ENCODE measurements around the gene AJUBA. TPM values are rescaled to one million over a fixed set of nuclear protein-coding genes. Genes with fewer than 3 reads are reported as not detected.
"Not testable (repeated sequence)": the region's sequence is repeated elsewhere in the genome, so short reads cannot be mapped to it uniquely, and the experiment has no call there.

Gene AJUBA
- total RNA-seq, 1 donor from 2014 or later, result 111 TPM

DNA sequence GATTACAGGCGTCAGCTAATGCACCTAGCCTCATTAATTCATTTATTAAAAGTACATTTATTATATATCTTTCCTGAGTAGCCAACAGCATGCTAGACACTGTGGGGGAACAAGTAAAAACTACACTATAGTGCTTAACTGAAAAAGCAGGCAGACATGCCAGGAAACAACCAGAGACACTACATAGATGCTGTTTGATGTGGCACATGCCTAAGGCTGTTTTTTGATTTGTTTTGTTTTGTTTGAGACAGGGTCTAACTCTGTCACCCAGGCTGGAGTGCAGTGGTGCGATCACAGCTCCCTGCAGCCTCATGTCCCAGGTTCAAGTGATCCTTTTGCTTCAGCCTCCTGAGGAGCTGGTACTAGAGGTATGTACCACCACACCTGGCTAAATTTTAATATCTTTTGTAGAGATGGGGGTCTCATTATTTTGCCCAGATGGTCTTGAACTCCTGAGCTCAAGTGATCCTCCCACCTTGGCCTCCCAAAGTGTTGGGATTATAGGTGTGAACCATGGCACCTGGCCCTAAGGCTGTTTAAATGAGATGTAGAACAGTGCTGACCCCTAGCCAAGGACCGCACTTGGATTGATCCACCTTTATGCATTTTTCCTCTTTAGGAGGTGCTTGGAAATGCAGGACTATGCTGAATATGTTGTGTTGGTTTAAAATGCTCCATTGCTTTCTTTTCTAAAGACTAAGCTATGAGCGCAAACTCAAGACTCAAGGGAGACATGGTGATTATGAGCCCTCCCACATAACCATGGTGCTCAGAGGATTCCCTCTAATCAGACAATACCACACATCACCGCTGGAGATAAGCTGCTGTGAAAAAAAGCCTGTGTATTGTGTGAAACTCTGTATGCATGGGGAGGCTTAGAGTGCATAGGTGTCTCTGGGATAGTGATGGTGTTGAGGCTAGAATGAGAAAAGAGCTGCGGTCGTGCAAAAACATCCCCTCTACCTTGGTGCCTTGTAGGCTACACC is 38.1 kb upstream of the AJUBA start:
- peaks cover 4% of the 10 kb centered on the region for H3K36me3 Mint-ChIP-seq (ENCODE audit: unreplicated experiment)
- no peak overlapping the region for H3K4me3 Mint-ChIP-seq (ENCODE audit: unreplicated experiment)
- H3K4me1 Mint-ChIP-seq (ENCODE audit: unreplicated experiment), result peaks cover 10% of the 10 kb centered on the region
- TF ChIP-seq, protein P1, sequence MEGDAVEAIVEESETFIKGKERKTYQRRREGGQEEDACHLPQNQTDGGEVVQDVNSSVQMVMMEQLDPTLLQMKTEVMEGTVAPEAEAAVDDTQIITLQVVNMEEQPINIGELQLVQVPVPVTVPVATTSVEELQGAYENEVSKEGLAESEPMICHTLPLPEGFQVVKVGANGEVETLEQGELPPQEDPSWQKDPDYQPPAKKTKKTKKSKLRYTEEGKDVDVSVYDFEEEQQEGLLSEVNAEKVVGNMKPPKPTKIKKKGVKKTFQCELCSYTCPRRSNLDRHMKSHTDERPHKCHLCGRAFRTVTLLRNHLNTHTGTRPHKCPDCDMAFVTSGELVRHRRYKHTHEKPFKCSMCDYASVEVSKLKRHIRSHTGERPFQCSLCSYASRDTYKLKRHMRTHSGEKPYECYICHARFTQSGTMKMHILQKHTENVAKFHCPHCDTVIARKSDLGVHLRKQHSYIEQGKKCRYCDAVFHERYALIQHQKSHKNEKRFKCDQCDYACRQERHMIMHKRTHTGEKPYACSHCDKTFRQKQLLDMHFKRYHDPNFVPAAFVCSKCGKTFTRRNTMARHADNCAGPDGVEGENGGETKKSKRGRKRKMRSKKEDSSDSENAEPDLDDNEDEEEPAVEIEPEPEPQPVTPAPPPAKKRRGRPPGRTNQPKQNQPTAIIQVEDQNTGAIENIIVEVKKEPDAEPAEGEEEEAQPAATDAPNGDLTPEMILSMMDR (IDR thresholded peaks at IDR 0.05), result no peak
- H3K9me3 Mint-ChIP-seq (ENCODE audit: unreplicated experiment), result no peaks in the 10 kb centered on the region
- no peak overlapping the region for H3K27ac Mint-ChIP-seq (ENCODE audit: unreplicated experiment)
- DNase-seq (ENCODE audit: extremely low spot score, unreplicated experiment), result no peak
- H3K27me3 Mint-ChIP-seq (ENCODE audit: unreplicated experiment), result no peaks in the 10 kb centered on the region

DNA sequence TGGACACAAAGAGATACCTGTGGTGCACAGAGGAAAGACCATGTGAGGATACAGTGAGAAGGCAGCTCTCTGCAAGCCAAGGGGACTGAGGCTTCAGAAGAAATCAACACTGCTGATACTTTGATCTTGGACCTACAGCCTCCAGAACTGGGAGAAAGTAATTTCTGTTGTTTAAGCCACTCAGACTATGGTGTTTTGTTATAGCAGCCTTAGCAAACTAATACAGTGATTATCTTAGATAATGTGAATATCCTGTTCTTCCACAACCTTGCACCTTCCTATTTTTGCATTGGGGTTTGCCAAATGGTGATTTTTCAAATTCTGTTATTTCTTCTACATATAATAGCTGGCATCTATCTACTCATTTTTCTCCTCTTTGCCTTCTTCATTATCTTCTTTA is 35.8 kb upstream of the AJUBA start:
- Mint-ChIP-seq H3K4me3 (ENCODE audit: unreplicated experiment) (no peak overlapping the region), H3K27me3 (ENCODE audit: unreplicated experiment) (no peaks in the 10 kb centered on the region), H3K9me3 (ENCODE audit: unreplicated experiment) (no peaks in the 10 kb centered on the region), H3K4me1 (ENCODE audit: unreplicated experiment) (no peaks in the 10 kb centered on the region), H3K27ac (ENCODE audit: unreplicated experiment) (no peak overlapping the region), H3K36me3 (ENCODE audit: unreplicated experiment) (peaks cover 2% of the 10 kb centered on the region)
- TF ChIP-seq, protein P1 (IDR thresholded peaks at IDR 0.05), result no peak
- DNase-seq (ENCODE audit: extremely low spot score, unreplicated experiment), result no peak

DNA sequence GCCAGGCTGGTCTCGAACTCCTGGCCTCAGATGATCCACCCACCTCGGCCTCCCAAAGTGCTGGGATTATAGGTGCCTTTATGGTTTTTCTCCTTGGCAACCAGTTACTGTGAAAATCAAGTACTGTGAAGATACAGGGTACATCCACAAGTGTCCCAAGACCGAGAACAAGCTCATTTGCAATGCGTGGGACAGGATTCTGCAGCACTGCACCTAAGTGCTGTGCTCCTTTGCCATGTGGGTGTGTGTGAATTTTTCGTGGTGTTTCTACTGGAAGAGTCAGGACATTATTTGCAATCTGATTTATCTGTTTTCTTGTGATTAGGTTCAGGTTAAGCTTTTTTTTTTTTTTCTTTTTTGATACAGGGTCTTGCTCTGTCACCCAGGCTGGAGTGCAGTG is 34.7 kb upstream of the AJUBA start:
- no peak for DNase-seq (ENCODE audit: extremely low spot score, unreplicated experiment)
- Mint-ChIP-seq H3K27me3 (ENCODE audit: unreplicated experiment) (no peaks in the 10 kb centered on the region), H3K9me3 (ENCODE audit: unreplicated experiment) (no peaks in the 10 kb centered on the region), H3K4me1 (ENCODE audit: unreplicated experiment) (no peaks in the 10 kb centered on the region), H3K4me3 (ENCODE audit: unreplicated experiment) (no peak overlapping the region), H3K27ac (ENCODE audit: unreplicated experiment) (no peak overlapping the region), H3K36me3 (ENCODE audit: unreplicated experiment) (no peaks in the 10 kb centered on the region)
- TF ChIP-seq, protein P1 (IDR thresholded peaks at IDR 0.05), result no peak

DNA sequence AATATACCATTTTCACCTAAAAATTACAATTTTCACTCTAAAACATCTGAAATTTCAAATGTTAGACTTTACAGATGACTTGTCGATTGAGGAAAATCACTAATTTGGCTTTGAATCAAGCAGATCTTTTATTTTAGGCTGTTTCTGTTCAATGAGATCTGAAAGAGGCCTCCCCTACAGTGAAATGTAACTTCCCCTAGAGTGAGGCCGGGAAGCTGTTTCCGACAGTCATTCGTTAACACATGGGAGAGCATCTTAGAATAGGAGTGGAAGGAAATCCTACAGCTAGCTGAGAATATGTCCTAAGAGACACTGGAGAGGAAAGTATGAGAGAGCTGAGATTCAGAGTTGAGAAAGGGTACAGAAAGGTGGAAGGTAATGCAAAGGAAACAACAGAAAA is 33.3 kb upstream of the AJUBA start:
- Mint-ChIP-seq H3K27ac (ENCODE audit: unreplicated experiment) (no peak overlapping the region), H3K4me1 (ENCODE audit: unreplicated experiment) (no peaks in the 10 kb centered on the region), H3K27me3 (ENCODE audit: unreplicated experiment) (no peaks in the 10 kb centered on the region), H3K9me3 (ENCODE audit: unreplicated experiment) (no peaks in the 10 kb centered on the region), H3K4me3 (ENCODE audit: unreplicated experiment) (no peak overlapping the region), H3K36me3 (ENCODE audit: unreplicated experiment) (no peaks in the 10 kb centered on the region)
- no peak for DNase-seq (ENCODE audit: extremely low spot score, unreplicated experiment)
- TF ChIP-seq, protein P1 (IDR thresholded peaks at IDR 0.05), result no peak

DNA sequence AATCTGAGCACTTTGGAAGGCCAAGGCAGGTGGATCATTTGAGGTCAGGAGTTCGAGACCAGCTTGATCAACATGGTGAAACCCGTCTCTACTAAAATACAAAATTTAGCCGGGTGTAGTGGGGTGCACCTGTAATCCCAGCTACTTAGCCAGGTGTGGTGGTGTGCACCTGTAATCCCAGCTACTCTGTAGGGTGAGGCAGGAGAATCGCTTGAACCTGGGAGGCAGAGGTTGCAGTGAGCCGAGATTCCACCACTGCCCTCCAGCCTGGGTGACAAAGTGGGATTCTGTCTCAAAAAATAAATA is 31.4 kb upstream of the AJUBA start:
- H3K9me3 Mint-ChIP-seq (ENCODE audit: unreplicated experiment); H3K27me3 Mint-ChIP-seq (ENCODE audit: unreplicated experiment); H3K27ac Mint-ChIP-seq (ENCODE audit: unreplicated experiment); DNase-seq (ENCODE audit: extremely low spot score, unreplicated experiment); H3K4me3 Mint-ChIP-seq (ENCODE audit: unreplicated experiment); H3K36me3 Mint-ChIP-seq (ENCODE audit: unreplicated experiment): not testable (repeated sequence)
- H3K4me1 Mint-ChIP-seq (ENCODE audit: unreplicated experiment), result peaks cover 12% of the 10 kb centered on the region

All from osteocyte (in vitro differentiated cells).